Common myeloid progenitor, CD34-positive (primary cell): ENCODE measurements around the gene RAB4A.
"Not testable (repeated sequence)": the region's sequence is repeated elsewhere in the genome, so short reads cannot be mapped to it uniquely, and the experiment has no call there.

Experiments
- CTCF ChIA-PET: fragments of 350-600 bp; sonication (Branson Sonifier 250); formaldehyde crosslinking; loops from one replicate; lab custom pipeline; 2021; ENCODE audit warnings: antibody characterized with exemption; lab: Charles Lee
- POLR2A ChIA-PET: fragments of 350-600 bp; sonication (Branson Sonifier 250); formaldehyde crosslinking; loops from one replicate; lab custom pipeline; 2021; ENCODE audit warnings: antibody characterized with exemption; lab: Charles Lee
- DNase-seq, 3 donors: peaks; one replicate each; pipeline versions ENCODE4 v3.0.0 to v3.0.0-alpha.2; 2013
- H3K27ac ChIP-seq, 2 experiments: 1 replicate in 1 of 2; 2 replicates in 1 of 2; pipeline ENCODE4 v1.7.0; 2013; ENCODE audit warnings: inconsistent platforms in 2 of 2, low read length in 2 of 2, mild to moderate bottlenecking in 2 of 2, low read depth in 1 of 2, moderate library complexity in 1 of 2; ENCODE audit not compliant: severe bottlenecking in 2 of 2, insufficient read depth in 1 of 2, poor library complexity in 1 of 2
- H3K27me3 ChIP-seq, 5 experiments: replicated peaks in 2 of 5; 1 replicate in 3 of 5; 2 replicates in 2 of 5; pipeline versions ENCODE4 v1.6.1 to v1.7.0; 2013; ENCODE audit warnings: low read length in 4 of 5, mild to moderate bottlenecking in 2 of 5, moderate library complexity in 2 of 5, inconsistent platforms in 1 of 5; ENCODE audit not compliant: insufficient read depth in 5 of 5, control insufficient read depth in 4 of 5
- H3K36me3 ChIP-seq, 4 experiments: 1 replicate in 2 of 4; 2 replicates in 2 of 4; pipeline versions ENCODE4 v1.6.1 to v1.7.0; 2013; ENCODE audit warnings: low read length in 3 of 4, control low read depth in 1 of 4, mild to moderate bottlenecking in 1 of 4; ENCODE audit not compliant: control insufficient read depth in 4 of 4, insufficient read depth in 4 of 4
- H3K4me1 ChIP-seq, 4 experiments: 1 replicate in 3 of 4; 2 replicates in 1 of 4; pipeline versions ENCODE4 v1.6.1 to v1.7.1; 2013; ENCODE audit warnings: low read length in 3 of 4, mild to moderate bottlenecking in 3 of 4, control low read depth in 1 of 4, inconsistent platforms in 1 of 4, moderate library complexity in 1 of 4; ENCODE audit not compliant: control insufficient read depth in 4 of 4, insufficient read depth in 4 of 4; ENCODE audit errors: control extremely low read depth in 1 of 4
- H3K4me3 ChIP-seq, 7 experiments: 1 replicate in 4 of 7; 2 replicates in 3 of 7; pipeline versions ENCODE4 v1.5.1 to v1.7.0; 2013; ENCODE audit warnings: mild to moderate bottlenecking in 7 of 7, low read length in 6 of 7, moderate library complexity in 6 of 7, inconsistent platforms in 2 of 7, low read depth in 2 of 7, control low read depth in 1 of 7; ENCODE audit not compliant: insufficient read depth in 4 of 7, control insufficient read depth in 1 of 7; ENCODE audit errors: extremely low read depth in 1 of 7
- H3K9me3 ChIP-seq, 5 experiments: 1 replicate in 4 of 5; 2 replicates in 1 of 5; pipeline versions ENCODE4 v1.6.1 to v1.7.1; 2013; ENCODE audit warnings: low read length in 4 of 5, mild to moderate bottlenecking in 2 of 5, inconsistent platforms in 1 of 5, low read depth in 1 of 5, moderate library complexity in 1 of 5; ENCODE audit not compliant: control insufficient read depth in 4 of 5, insufficient read depth in 2 of 5; ENCODE audit errors: control extremely low read depth in 1 of 5
- WGBS: methylation state at CpG from one replicate; pipeline ENCODE4 v1.1.5; 2013; ENCODE audit not compliant: insufficient coverage; 5-methylcytosine and 5-hydroxymethylcytosine counted together

RAB4A gene

DNA sequence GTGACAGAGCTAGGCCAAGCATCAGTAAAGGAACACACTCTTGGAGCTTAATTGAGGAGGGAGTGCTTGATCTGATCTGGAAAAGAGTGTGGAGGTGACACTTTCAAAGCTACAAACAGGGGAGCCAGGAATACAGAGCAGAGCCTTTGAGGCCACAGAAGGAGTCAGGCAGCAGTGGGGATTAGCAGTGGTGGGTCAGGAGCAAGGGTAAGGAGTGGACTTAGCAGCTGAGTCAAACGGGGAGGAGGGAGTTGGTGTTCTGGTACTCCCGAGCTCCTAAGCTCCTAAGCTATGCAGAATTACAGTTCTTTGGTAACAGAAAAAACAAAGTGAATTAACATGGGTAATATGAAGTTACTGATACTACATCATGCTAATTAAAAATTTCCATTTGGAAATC lies 14.5 kb downstream of the RAB4A start:
- peaks cover 0 to 7% (median 0%) of the 10 kb centered on the region in 5 experiments for H3K9me3 ChIP-seq
- H3K27me3 ChIP-seq, result no peaks in the 10 kb centered on the region
- peaks cover 0 to 11% (median 4%) of the 10 kb centered on the region in 4 experiments for H3K4me1 ChIP-seq
- peaks cover 4 to 18% (median 13%) of the 10 kb centered on the region in 4 experiments for H3K36me3 ChIP-seq
- ChIA-PET CTCF (no interaction called here), POLR2A (interaction anchor here (0.6 kb wide), 1 partner anchor 310 kb away, joined by 3 read pairs; no protein-coding TSS in a partner anchor)
- DNase-seq, result no peak
- WGBS, result 100% methylated on average over 1 of the region's 2 CpGs
- no peak overlapping the region for H3K27ac ChIP-seq
- H3K4me3 ChIP-seq, result no peak overlapping the region

- Histone ChIP-seq H3K36me3 (peaks cover 8 to 25% (median 16%) of the 10 kb centered on the region in 4 experiments), H3K4me1 (peaks cover 0 to 3% (median 0%) of the 10 kb centered on the region in 4 experiments), H3K9me3 (peaks cover 0 to 7% (median 0%) of the 10 kb centered on the region in 5 experiments), H3K27ac (no peak overlapping the region), H3K27me3 (no peaks in the 10 kb centered on the region), H3K4me3 (no peak overlapping the region)
- POLR2A ChIA-PET, result no interaction called here
- DNase-seq, result no peak
- CTCF ChIA-PET, result no interaction called here
- no CpG with 5 or more reads among the region's 2 CpGs for whole genome bisulfite sequencing
Measured at GRCh38 chr1:229286099-229286766, 15.3 kb downstream of the RAB4A start.

DNA sequence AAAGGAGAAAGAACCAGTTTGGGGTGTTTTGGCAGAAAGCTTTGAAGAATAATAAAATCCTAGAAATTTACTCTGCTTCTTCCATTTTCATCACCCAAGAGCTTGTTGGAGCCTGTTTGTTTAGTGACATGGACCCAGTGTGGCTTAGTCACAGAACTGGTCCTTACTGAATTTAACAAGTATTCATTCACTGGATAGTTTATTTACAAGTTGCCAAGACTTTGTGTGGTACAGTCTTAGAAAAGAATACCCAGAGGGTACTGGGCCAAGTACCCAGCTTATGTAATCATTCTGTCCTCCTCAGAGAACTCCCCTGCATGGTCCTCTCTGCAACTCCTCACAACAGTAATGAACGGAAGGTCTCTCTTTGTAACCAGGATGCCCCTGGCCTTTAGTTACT lies 16.4 kb downstream of the RAB4A start:
- no peaks in the 10 kb centered on the region for H3K27me3 ChIP-seq
- no peak overlapping the region for H3K27ac ChIP-seq
- no peaks in the 10 kb centered on the region for H3K4me1 ChIP-seq
- CTCF ChIA-PET, result interaction anchor here (0.7 to 0.8 kb wide), 3 partner anchors 8 to 16 kb away, joined by 3 read pairs; partner anchors contain the start of gene RAB4A
- 100% methylated on average over 1 of the region's 1 CpG for WGBS
- H3K36me3 ChIP-seq, result peaks cover 8 to 30% (median 20%) of the 10 kb centered on the region in 4 experiments
- POLR2A ChIA-PET, result no interaction called here
- no peak overlapping the region for H3K4me3 ChIP-seq
- no peak for DNase-seq
- peaks cover 0 to 6% (median 0%) of the 10 kb centered on the region in 5 experiments for H3K9me3 ChIP-seq

- no CpG with 5 or more reads among the region's 1 CpG for WGBS
- no peak overlapping the region for H3K4me3 ChIP-seq
- no peaks in the 10 kb centered on the region for H3K27me3 ChIP-seq
- no peaks in the 10 kb centered on the region for H3K4me1 ChIP-seq
- no peak overlapping the region for H3K27ac ChIP-seq
- peaks cover 7 to 25% (median 17%) of the 10 kb centered on the region in 4 experiments for H3K36me3 ChIP-seq
- POLR2A ChIA-PET, result no interaction called here
- CTCF ChIA-PET, result interaction anchor here (0.9 to 1.0 kb wide), 2 partner anchors 10 to 29 kb away, joined by 3 read pairs; no protein-coding TSS in a partner anchor
- no peaks in the 10 kb centered on the region for H3K9me3 ChIP-seq
- DNase-seq, result no peak
Measured at GRCh38 chr1:229288516-229288915, 17.6 kb downstream of the RAB4A start.

DNA sequence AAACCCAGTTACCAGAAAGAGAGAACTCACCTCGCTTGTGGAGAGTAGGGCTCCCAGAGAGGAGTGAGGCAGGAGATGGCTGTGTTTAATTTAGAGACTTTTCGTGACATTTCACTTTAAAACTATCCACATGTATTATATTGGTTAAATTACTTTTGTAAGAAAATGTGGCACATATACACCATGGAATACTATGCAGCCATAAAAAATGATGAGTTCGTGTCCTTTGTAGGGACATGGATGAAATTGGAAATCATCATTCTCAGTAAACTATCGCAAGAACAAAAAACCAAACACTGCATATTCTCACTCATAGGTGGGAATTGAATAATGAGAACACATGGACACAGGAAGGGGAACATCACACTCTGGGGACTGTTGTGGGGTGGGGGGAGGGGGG lies 20.8 kb downstream of the RAB4A start:
- POLR2A ChIA-PET, H3K27ac ChIP-seq, CTCF ChIA-PET, H3K4me1 ChIP-seq, DNase-seq, H3K4me3 ChIP-seq, H3K9me3 ChIP-seq, H3K27me3 ChIP-seq: not testable (repeated sequence)
- H3K36me3 ChIP-seq, result peaks cover 7 to 39% (median 27%) of the 10 kb centered on the region in 4 experiments
- no CpG with 5 or more reads among the region's 4 CpGs for WGBS

DNA sequence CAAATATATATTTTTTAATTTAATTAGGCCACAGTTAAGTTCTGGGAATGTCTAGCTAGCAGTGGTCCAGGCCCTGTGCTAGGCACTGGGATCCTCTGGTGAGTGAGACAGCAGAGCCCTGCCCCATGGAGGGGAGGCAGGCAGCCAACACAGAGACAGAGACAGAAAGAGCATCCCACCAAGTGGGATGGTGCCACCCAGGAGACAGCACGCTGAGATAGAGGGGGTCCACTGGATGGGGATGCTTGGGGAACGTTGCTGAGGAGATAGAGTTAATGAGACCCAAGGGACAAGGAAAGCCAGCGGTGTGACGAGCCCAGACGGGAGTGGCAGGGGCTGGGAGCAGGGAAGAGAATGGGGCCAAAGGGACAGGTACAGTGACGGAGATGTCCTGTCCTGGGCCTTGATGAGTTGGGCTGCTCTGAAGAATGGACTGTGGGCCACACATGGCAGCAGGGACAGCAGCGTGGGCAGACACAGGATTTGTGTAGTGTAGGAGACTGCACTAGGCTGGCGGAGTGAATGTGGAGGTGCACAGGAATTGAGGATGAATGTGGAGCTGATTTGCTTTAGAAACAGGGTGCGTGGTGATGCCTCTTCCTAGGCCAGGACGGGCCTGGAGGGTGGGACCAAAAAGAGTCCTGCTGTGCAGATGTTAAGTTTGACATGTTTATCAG lies 22.8 kb downstream of the RAB4A start:
- ChIA-PET CTCF (no interaction called here), POLR2A (no interaction called here)
- Histone ChIP-seq H3K36me3 (peaks cover 10 to 52% (median 33%) of the 10 kb centered on the region in 4 experiments), H3K9me3 (no peaks in the 10 kb centered on the region), H3K27ac (no peak overlapping the region), H3K4me3 (no peak overlapping the region), H3K4me1 (no peaks in the 10 kb centered on the region), H3K27me3 (no peaks in the 10 kb centered on the region)
- no peak for DNase-seq
- WGBS, result 97% methylated on average over 10 of the region's 10 CpGs

GRCh38 chr1:229295745-229296144 lies 24.8 kb downstream of the RAB4A start:
- H3K36me3 ChIP-seq, result peaks cover 16 to 58% (median 34%) of the 10 kb centered on the region in 4 experiments
- no peak overlapping the region for H3K4me3 ChIP-seq
- no peaks in the 10 kb centered on the region for H3K4me1 ChIP-seq
- no peak for DNase-seq
- ChIA-PET CTCF (interaction anchor here (1.3 kb wide), 1 partner anchor 8 kb away, joined by 3 read pairs; no protein-coding TSS in a partner anchor), POLR2A (no interaction called here)
- H3K27me3 ChIP-seq, result no peaks in the 10 kb centered on the region
- H3K9me3 ChIP-seq, result no peaks in the 10 kb centered on the region
- WGBS, result 98% methylated on average over 9 of the region's 11 CpGs
- no peak overlapping the region for H3K27ac ChIP-seq
